ENCODE data around the gene DOCK11.

The DOCK11 gene

DNA sequence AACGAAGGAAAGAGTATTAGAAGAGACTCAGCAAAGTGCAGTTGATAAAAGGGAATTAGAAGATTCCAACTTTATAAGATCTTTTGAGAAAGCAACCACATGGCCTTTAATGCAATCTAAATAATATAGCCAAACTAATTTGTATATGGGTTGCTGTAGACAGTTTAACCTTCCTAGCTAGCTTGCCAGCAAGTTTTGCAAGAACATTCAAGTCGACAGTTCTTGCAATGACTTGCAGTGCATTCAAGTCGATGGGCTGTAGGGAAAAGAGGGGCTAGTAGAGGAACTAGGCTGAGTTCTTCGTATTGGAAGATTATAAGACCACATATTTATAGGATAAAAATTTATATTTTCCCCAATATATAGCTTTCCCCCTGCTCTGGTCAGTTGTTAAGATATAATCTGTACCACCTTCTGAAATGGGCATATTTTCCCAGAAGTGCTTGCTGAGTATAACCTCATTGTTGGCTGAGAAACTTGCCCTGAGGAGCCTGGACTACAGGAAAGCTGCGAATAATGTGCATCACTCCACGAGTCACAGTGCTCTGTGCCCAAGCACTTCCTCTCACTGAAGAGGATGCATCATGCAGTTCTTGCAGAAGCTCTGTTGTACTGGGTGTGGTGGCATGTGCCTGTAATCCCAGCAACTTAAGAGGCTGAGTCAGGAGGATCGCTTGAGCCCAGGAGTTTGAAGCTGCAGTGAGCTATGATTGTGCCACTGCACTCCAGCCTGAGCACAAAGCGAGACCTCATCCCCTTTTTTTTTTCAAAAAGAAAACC is 56.7 kb downstream of the DOCK11 start:
- H3K4me3 ChIP-seq (ENCODE audit: low read depth, low read length) = no peak overlapping the region
- in situ Hi-C loops (cut with HindIII; ENCODE audit: low sequenced_read_pairs) = no loop called here
- DNase-seq (ENCODE audit: low read depth) = no peak
- TF ChIP-seq, protein P1, sequence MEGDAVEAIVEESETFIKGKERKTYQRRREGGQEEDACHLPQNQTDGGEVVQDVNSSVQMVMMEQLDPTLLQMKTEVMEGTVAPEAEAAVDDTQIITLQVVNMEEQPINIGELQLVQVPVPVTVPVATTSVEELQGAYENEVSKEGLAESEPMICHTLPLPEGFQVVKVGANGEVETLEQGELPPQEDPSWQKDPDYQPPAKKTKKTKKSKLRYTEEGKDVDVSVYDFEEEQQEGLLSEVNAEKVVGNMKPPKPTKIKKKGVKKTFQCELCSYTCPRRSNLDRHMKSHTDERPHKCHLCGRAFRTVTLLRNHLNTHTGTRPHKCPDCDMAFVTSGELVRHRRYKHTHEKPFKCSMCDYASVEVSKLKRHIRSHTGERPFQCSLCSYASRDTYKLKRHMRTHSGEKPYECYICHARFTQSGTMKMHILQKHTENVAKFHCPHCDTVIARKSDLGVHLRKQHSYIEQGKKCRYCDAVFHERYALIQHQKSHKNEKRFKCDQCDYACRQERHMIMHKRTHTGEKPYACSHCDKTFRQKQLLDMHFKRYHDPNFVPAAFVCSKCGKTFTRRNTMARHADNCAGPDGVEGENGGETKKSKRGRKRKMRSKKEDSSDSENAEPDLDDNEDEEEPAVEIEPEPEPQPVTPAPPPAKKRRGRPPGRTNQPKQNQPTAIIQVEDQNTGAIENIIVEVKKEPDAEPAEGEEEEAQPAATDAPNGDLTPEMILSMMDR (IDR thresholded peaks at IDR 0.05; ENCODE audit: low read depth, low read length, missing control alignments) = no peak

DNA sequence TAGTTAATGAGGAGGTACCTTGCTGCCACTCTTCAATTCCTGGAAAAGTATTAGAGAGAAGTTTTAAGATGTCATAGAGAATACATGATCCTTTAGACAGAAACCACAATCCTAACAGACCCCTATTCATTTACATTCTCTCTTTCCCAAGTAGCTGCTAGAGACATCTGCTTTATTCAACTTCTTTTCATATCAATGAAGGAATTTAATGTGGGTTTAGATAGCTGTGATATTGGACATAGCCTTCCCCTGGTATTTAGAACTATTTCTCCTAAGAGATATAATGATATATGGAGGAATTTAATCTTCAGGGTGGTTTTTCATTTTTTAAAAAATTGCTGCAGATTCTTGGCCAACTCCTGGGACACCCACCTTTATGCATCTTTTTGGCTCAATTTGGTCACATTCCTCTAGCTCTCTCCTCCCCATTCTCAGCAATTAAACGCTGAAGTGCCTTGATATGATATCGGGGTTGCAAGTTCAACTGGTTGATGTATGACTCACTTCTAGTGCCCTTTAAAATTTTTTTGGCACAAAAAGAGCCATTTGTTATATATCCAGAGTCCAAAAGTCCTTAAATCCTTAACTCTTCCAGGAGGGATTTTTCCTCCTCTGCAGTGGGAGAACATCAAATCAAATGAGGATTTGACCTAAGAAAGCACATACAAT is 57.6 kb downstream of the DOCK11 start:
- no peak for DNase-seq (ENCODE audit: low read depth)
- TF ChIP-seq, protein P1 (IDR thresholded peaks at IDR 0.05; ENCODE audit: low read depth, low read length, missing control alignments) = no peak
- H3K4me3 ChIP-seq (ENCODE audit: low read depth, low read length) = no peak overlapping the region
- in situ Hi-C loops (cut with HindIII; ENCODE audit: low sequenced_read_pairs) = no loop called here

DNA sequence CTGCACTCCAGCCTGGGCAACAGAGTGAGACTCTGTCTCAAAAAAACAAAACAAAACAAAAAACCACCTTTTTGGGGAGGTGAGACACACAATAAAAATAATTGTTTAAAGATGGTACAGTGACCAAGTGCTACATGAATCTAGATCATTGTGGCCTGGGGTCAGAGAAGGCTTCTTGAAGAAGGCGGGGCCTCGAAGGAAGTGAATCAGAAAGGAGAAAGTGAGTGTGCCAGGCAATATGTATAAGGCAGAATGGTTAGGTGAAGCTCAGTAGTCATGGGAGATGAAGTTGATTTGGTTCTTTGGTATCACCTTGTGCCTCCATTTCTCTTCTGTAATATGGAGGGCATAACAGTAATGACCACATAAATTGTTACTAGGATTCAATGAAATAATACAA is 58.9 kb downstream of the DOCK11 start:
- TF ChIP-seq, protein P1 (IDR thresholded peaks at IDR 0.05; ENCODE audit: low read depth, low read length, missing control alignments) = no peak
- in situ Hi-C loops (cut with HindIII; ENCODE audit: low sequenced_read_pairs) = no loop called here

DNA sequence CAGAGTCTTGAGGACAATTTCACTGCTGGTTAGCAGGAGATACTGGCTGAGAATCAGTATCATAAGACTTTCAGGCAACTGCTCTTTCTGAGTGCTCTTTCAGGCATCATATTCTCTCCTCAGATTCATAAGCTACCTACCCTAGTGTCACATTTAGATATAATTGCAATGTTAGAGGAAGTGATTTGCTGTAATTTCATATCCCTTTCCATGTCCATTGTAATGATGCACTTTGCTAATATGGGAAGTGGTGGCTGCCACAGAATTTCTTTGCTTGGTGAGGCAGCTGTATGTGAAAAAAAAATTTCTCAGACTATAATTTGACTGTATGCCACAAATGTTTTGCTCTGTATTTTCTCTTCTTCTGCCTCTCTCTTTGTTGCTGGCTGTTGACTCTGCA is 63.3 kb downstream of the DOCK11 start:
- in situ Hi-C loops (cut with HindIII; ENCODE audit: low sequenced_read_pairs) = no loop called here
- TF ChIP-seq, protein P1 (IDR thresholded peaks at IDR 0.05; ENCODE audit: low read depth, low read length, missing control alignments) = no peak
- no peak for DNase-seq (ENCODE audit: low read depth)
- H3K4me3 ChIP-seq (ENCODE audit: low read depth, low read length) = no peak overlapping the region

More for the DNA sequence above, 58.9 kb downstream of the DOCK11 start:
- no peak for DNase-seq (ENCODE audit: low read depth)
- H3K4me3 ChIP-seq (ENCODE audit: low read depth, low read length) = no peak overlapping the region

DNA sequence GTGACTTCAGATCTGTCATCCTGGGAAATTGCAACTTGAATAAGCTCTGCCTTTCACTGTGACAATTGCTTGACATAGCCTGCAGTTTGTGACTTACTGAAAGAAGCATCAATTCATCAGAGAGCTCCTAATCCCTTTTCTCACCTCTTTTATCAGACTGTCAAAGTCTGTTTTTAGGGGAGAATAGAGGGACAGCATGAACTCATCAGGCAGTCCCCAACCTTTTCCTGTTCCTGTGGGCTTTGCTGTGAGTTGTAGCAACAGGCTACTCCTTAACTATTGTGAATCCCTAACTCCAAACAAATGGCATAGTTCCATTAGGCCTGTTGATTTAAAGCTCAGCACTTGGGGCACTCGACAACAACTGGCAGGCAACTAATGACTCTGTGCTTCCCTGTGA is 64.9 kb downstream of the DOCK11 start:
- in situ Hi-C loops (cut with HindIII; ENCODE audit: low sequenced_read_pairs) = no loop called here
- DNase-seq (ENCODE audit: low read depth) = no peak
- no peak overlapping the region for H3K4me3 ChIP-seq (ENCODE audit: low read depth, low read length)
- TF ChIP-seq, protein P1 (IDR thresholded peaks at IDR 0.05; ENCODE audit: low read depth, low read length, missing control alignments) = no peak

DNA sequence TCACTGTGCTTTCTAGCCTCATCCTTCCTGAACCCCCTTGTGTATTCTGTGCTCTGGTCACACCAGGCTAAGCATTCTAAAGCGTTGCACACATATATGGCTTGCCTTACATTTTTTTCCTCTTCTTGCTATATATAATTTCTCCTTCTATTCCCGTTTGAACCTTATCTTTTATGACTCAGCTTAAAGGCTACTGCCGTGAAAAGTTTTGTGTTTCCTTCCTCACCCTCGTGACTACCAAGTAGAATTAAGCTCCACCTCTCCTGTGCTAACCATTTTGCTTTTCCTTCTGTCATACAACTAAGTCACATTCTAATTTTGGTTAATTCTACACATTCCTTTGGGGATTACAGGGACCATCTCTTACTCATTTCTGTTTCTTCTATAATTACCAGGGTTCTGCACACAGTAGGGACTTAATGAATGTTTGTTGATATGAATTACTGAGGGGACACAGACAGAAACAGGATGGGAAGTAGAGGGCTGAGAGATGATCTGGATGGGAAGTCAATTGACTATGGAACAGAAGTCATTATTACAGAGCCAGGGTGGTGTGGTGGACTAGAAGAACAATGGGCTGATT is 67.1 kb downstream of the DOCK11 start:
- DNase-seq (ENCODE audit: low read depth) = no peak
- no peak overlapping the region for H3K4me3 ChIP-seq (ENCODE audit: low read depth, low read length)
- TF ChIP-seq, protein P1 (IDR thresholded peaks at IDR 0.05; ENCODE audit: low read depth, low read length, missing control alignments) = no peak
- in situ Hi-C loops (cut with HindIII; ENCODE audit: low sequenced_read_pairs) = no loop called here

All from astrocyte of the cerebellum (primary cell).